Epidermal melanocyte (primary cell): ENCODE data around the gene NRIP1.

Experiments
- DNase-seq: peaks from one replicate; pipeline ENCODE4 v3.0.0; 2011; ENCODE audit warnings: low spot score; ENCODE audit not compliant: insufficient read length

NRIP1 gene

DNA sequence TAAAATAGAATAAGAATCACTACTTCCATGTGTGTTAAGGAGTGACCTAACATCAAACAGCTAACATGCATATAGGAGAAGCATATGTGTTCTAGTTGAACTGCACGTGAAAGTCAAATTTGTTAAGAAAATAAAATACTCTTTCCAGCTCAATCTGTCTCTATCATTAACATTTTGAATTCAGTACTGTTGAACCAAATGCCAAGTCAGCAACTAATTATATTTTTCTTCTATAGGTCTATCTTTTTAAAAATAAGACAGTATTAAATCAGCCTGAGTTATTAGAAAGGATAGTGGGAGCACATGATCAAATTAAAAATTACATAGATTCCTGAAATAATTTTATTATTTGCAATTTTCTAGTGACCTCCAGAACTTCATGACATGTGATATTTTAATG lies 141.8 kb downstream of the NRIP1 start:
- DNase-seq = no peak

DNA sequence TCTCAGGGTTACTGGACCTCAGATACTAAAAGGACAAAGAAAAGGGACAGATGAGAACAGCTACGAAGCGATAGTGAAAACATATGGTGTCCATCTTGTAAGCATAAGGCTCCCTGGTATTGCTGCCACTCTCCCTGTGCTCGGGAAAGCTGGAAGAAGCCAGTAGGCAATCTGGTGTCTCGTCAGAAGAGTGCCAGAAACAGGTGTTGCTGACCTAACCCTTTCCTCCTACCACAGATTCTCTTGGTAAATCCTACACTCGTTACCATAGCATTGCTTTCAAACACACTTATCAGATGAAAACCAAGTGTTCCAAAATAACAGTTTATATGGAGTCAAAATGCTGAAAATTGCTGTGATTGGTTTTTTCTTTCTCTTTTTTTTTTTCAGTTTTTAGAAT lies 146.3 kb downstream of the NRIP1 start:
- no peak for DNase-seq

DNA sequence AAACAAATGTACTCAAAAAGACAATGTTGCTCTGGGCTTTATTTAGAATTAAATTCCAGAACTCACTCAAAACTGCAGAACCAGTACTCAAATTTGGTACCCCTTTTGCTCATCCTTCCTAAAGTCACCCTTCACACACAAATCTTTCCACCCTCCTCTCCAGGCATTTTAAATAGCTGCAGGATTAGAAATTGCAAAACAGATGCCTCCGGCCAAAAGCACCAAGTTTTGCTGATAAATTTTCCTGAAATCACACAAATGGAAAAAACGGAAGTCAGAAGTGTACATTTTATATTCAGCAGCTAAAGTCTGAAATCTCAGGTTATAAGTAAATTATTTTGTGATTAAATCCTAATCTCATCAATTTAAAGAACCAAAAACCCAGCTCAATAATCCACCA lies 147.0 kb downstream of the NRIP1 start:
- no peak for DNase-seq

DNA sequence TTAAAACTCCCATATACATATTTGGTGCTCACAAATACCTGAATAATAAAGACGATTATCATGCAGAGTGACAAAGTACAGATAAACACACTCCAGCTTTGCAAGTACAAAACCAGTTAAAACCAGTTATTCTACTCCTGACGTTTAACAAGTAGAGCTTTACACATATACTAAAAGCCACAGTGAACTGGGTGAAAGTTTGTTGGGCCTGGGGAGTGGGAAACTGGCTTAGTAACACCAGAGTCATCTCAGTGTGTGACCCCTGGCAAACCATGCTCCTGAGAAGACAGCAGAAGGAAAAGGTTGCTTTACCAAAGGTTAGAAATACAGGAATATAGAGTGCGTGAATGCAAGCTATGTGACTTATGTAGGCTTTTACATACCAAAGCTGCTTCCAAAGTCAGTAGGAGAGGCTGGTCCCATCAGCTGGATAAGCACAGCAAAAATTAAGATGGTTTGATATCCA lies 148.1 kb downstream of the NRIP1 start:
- no peak for DNase-seq

DNA sequence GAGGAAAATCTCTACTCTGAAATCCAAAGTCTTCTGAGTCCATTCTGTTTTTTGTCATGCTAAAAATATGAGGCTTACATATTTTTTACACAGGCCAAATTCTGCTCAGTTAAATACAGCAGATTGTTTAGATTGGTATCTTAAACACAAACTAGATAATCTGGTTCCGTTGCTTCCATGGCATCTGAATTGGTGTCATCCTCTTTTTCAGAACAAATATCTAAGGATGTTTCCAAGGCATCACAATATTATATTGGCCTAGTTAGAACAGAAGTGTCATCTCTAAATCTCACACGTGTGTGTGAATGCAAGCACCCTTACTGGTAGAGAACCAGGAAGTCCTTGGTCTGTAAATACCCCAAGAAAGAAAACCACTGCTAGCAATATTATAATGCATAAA lies 151.2 kb downstream of the NRIP1 start:
- DNase-seq = no peak

DNA sequence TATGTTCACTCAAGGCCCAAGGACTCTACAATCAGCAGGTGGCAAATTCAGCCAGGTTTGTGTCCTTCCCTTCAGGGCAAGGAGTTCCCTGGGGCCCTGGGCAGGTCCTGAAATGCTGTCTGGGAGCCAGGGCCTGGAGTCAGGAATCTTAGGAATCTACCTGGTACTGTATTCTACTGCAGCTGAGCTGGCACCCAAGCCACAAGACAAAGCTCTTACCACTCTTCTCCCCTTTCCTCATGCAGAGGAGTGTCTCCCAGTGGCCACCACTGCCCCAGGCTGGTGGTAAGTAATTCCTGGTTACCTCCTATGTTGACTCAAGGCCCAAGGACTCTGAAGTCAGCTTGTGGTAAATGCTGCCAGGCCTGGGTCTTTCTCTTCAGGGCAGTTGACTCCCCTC lies 153.4 kb downstream of the NRIP1 start:
- no peak for DNase-seq
